AG09319 (cell line): Measurements from ENCODE around the gene CELSR1.

Experiments
- DNase-seq: peaks from one replicate; pipeline ENCODE4 v3.0.0-alpha.2; 2010; ENCODE audit warnings: low read depth; ENCODE audit errors: extremely low read depth
- TF ChIP-seq, protein P1 (sequence below): IDR thresholded peaks from 2 replicates; pipeline ENCODE4 v1.5.1; 2011; ENCODE audit warnings: low read depth, mild to moderate bottlenecking, inconsistent platforms, low read length, moderate library complexity

Gene CELSR1

DNA sequence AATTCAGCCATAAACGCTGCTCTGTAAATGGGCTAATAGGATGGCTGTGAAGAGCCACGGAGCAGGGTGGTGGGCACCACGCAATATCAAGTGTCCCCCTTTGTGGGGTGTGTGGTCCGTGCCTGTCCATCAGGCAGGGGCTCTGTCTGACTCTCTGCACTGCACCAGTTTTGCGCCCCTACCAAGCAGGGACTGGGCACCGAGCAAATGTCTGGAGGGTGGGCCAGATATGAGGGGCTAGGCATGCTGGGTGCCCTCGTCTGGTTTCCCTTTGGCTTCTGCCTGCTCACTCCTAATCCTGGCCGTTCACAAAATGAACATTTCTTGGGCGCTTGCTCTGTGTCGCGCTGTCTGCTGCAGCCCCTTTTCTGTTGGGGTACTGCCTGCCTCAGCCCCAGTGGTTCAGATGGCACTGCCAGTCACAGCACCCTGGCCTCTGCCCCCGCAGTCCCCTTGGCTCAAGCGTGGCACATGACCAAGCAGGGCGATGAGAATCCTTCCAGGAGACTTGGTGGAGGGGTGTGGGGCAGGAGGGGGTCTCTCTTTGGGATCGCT lies 37.1 kb upstream of the CELSR1 start:
- DNase-seq: no peak
- TF ChIP-seq, protein P1, sequence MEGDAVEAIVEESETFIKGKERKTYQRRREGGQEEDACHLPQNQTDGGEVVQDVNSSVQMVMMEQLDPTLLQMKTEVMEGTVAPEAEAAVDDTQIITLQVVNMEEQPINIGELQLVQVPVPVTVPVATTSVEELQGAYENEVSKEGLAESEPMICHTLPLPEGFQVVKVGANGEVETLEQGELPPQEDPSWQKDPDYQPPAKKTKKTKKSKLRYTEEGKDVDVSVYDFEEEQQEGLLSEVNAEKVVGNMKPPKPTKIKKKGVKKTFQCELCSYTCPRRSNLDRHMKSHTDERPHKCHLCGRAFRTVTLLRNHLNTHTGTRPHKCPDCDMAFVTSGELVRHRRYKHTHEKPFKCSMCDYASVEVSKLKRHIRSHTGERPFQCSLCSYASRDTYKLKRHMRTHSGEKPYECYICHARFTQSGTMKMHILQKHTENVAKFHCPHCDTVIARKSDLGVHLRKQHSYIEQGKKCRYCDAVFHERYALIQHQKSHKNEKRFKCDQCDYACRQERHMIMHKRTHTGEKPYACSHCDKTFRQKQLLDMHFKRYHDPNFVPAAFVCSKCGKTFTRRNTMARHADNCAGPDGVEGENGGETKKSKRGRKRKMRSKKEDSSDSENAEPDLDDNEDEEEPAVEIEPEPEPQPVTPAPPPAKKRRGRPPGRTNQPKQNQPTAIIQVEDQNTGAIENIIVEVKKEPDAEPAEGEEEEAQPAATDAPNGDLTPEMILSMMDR: no peak

DNA sequence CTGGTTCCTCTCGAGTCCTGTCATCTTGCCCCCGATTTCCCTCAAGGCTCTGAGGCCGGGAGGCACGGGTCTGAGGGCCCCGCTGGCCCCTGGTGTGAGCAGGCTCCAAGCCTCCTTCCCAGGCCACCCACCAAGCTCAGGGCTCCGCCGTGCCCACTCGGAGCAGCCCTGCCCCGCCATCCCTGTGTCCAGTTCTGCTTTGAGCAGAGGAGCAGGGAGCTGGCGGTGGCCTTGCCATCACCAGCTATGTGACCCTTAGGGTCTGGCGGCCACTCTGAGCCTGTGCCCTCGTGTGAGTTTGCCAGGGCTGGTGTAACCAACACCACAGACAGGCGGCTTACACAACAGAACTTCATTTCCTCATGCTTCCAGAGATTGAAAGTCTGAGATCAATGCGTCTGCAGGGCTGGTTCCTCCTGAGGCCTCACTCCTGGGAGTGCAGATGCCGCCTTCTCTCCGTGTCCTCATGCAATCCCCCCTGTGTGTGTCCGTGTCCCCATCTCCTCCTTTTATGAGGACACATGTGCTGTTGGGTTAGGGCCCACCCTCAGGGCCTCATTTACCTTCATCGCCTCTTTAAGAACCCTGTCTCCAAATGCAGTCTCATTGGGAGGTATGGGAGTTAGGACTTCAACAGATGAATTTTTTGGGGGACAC lies 36.5 kb upstream of the CELSR1 start:
- TF ChIP-seq, protein P1: no peak
- DNase-seq: no peak

DNA sequence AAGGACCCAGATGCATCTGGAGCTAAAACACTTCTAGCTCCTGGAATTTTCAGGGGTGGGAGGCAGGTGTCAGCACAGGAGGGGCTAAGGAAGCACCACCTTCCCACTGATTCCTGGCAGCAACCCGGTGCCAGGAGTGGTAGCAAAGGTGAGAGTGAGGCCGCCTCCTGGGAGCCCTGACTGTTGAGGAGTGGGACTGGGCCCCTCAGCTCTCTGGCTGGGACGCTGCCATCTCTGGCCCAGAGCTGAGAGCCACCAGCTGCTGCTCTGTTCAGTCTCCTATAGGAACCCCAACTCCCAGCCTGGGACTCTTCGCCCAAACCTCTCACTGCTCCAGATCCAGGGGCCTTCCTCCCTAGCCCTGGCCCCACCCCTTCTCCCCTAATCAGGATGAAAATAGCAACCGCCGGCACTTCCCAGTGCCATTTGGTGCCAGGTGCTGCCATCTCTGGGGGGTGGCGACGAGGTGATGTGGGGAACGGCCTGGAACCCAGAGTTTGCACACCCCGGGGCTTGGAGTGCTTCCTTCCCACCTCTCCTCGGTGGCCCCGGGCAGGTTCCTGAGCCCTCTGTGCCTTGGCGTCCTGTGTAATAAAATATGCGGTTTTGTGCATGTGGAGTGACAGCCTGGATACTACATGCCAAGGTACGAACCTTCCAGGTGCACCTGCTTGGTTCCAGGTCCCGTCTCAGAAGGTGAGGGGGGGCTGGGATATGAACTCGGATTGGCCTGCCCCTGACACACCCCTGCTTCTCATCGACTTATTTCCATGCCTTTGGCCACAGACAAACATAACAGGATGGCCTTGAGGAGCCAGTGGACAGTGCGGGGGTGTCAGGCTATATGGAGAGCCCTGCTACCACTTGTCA lies 35.7 kb upstream of the CELSR1 start:
- TF ChIP-seq, protein P1: no peak
- no peak for DNase-seq

DNA sequence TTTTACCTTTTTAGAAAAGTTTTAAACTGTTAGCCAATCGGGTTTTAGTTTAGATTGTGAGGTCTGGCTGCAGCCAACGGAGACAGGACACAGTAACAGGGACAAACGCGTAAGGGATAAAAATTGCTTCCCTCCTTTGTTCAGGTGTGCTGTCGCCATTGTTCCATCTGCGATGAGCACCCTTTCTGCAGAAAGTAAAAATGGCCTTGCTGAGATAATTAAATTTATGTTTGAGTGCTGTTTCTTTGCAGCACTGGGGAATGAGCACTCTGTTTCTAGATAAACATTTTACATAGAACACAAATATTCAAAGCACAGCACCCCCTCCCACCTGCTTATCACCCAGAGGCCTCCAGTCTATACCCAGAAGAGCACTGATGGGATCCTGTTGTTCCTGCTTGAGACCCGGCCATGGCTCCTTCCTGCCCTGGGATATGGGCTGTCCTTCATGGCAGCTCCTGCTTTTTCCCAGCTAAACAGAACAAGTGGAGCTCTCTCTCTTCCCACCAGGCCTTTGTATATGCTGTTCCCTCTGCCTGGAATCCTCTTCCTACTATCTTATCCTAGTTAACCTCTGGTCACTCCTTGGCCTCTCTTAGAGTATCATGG lies 34.3 kb upstream of the CELSR1 start:
- no peak for DNase-seq
- TF ChIP-seq, protein P1: no peak

DNA sequence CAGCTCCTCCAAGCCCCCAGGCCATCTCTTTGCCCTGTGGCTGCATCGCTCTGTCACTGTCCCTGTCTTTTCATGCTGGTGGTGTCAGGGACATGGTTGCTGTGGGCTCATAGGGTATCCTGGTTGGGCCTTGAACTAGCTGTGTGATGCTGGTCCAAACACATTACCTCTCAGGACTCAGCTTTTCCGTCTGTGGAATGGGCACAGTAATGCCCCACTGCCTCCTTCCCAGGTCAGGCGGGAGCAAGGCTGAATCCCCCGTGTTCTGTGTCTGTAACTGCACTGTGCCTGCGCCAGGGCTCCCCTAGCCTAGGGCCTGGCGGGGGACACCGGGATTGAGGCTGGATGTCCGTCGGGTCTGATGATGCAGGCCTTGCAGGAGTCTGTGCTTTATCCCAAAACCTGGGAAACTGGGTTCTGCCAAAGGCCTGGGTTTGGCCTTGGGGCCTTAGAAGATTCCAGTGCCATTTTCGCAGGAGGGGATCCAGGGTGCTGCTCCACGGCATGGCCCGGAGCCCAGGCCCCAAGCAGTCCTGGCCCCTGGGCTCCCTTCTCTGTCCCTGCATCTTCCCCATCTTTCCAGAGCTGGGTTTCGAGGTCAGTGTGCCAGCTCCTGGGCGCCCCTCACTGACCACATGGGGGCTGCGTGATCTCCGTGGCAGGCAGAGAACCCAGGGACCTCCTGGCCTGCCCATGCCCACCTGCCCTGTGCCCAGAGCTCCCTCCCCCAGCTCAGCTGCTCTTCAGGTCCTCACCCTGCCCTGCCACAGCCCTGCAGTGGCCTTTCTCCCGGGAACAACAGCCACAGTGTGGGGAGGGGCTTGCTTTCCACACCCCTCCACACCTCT lies 32.7 kb upstream of the CELSR1 start:
- no peak for DNase-seq
- TF ChIP-seq, protein P1: no peak

DNA sequence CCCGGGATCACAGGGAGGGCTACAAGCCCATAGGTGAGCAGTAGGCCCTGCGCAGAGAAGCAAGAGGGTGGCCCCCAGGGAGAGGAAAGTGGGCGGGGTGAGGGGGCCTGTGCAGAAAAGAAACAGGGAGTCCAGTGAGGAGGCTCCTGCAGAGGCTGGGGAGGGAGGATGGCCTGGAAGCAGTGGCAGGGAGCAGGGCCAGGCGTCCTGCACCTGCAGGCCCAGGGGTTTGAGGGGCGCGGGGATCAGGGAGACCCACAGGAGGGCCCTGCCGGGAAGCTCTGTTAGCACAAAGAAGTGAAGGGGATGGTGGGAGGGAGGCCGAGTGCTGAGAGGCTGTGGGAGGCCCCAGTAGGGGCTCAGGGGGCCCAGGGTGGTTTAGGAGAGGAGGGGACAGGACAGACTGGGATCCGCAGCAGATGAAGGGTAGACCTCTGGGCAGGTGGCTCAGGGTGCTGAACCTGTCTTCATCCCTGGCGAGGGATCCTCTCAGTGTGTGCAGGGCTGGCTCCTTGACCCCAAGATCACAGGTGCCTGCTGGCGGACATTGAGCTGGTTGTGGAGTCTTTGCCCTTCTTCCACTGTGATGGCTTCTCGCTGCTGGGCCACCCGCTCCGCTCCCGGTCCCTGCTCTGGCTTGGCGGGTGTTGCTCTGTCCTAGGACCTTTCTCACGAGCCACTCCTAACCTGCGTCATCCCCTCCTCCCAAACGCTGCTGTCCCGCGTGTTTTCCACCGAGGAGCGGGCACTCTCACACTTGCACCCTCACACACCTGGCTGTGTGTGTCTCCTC lies 31.8 kb upstream of the CELSR1 start:
- TF ChIP-seq, protein P1: no peak
- no peak for DNase-seq
